Measurements from ENCODE around the gene EXOC7.

EXOC7 gene

DNA sequence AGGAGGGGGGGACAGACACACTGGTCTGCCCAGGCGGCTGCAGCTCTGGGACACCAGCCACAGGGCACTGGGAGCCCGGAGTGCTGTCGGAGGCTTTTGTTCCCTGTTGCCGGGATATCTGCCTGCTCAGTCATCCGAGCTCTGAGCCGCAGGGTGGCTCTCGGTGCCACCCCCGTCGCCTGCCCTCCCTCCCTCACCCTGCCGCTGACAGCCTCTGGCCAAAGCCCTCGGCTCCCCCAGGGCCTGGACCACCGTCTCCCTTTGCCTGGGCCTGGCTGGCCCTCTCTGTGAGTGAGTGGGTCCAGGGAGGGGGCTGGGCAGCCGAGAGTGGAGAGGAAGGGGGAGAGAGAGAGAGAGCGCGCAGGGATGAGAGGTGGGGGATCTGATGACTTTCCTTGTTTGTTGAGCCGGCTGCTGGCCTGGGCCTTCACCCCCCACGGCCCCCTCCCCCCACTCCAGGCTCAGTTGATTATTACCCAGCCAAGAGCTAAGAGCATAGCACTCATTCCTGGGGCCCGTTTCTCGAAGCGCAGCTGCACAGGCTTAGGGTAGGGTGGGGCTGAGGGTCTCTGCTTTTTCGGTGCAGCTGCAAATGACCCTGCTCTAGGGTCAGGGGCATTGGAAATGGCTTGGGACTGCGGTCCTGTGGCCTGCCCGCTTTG, 34.8 kb upstream of the EXOC7 start:
- DNase-seq = no peak

GRCh38 chr17:76137351-76138233, 34.0 kb upstream of the EXOC7 start:
- no peak for DNase-seq

DNA sequence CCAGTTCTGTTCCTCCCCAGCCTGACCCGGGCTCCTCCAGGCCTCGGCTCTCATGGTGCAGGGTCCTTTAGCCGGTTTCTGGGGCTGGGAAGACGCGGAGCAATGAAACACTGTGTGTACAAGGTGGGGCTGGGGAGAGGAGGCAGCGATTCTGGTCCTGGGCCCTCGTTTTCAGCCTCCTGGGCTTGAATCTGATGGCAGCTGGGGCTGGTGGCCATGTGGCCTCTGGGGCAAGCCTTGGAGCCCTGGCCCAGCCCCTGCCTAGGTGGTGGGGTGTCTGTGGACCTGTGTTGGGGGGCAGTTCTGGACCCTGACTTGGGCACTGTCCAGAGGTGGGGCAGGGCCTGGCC, 33.4 kb upstream of the EXOC7 start:
- DNase-seq = no peak

DNA sequence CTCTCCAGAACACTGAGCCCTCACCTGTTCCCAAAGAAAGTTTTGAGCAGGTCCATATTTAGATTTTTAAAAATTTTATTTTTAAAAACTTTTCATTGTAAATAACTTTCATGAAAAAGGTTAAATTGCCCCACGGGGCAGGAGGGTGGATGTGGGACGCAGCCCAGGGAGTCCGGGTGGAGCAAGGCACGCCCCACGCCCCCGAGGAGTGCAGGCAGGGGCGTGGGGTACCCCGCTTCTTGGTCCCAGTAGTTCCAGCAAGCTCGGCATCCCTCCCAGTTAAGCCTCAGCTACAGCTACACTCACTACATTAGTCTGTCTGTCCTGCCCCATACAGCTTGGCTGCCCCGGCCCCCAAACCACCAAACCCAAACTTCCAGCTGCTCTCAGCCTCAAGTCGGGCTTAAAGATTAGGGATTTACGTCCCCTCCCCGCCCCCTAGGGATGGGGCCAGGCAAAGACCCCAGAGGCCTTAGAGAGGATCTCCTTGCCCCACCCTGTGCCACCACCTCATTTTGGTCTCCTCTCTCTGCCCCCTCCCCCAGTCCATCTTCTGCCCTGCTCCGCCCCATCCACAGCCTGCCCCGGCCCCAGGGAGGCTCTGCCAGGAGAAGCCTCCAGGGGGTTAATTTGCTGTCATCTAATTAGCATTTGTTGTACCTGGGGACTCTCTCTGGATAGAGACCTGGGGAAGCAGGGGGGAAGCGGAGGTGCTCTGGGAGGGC, 32.9 kb upstream of the EXOC7 start:
- no peak for DNase-seq

GRCh38 chr17:76135810-76136188, 32.2 kb upstream of the EXOC7 start:
- DNase-seq = no peak

DNA sequence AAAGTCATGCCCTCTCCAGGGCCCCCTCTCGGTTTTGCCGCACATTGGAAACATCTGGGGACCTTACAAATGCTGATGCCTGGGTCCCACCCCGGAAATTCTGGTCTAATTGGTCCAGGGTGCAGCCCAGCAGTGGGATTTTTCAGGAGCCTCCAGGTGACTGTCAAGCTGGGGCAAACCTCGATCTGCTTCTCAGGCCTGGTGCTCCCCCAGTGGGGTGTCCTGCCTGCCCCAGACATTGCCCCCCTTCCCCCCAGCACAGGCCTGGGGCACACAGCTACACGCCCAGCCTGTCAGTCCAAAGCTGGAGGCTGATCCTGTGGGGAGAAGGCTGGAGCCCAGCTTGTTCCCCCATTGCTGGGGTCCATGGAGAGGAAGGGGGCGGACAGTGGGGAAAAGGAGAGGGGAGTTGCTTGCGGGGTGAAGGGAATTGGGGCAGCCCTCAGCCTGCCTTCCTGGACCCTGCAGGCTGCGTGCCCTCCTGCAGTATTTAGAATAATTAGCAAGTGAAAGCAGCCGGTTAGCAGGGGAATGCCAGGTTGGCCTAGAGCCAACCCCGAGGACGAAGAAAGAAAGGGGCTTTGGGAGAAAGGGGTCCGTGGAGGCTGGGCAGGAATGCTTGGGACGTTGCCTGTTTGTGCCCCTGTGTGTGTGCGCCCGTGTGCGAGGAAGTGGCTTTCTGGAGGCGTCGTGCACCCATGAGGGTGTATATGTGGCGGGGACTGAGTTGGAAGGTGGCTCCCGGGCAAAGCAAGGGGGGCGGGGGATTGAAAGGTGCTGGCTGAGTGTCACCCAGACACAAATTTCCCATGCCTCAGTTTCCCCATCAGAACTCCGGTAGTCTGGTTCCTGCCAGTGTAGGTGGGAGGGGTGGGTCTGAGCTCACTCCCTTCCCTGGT, 31.6 kb upstream of the EXOC7 start:
- DNase-seq = no peak

- no peak for DNase-seq
Observed at GRCh38 chr17:76132574-76133338, 29.2 kb upstream of the EXOC7 start.

GRCh38 chr17:76131692-76132573, 28.3 kb upstream of the EXOC7 start:
- DNase-seq = no peak

DNA sequence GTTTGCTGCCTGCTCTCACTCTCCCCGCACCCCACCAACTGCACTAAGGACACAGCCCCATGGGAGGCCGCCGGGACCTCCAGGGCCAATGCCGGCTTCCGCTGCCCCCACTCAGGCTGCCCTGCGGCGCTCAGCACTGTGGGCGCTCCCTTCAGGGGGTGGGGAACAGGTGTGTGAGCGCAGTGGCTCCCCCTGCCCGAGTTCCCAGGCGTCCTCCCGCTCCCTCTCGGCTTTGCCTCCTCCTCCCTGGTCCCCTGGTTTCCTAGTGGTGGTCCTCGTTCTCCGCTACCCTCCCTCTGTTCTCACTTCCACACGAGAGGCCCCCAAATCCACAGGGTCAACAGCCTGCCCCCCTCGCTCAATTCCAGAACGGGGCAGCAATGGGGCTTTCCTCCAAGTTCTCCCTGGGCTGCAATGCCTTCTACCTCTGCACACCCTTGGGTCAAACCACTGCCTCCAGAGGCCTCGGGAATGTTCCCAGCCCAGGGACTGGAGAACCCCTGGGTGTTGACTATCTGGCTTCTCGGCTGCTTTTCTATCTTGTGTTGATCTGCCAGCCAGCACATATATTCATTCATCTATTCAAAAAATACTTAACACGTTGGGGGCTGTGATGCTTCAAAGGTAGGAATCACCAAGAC, 27.6 kb upstream of the EXOC7 start:
- DNase-seq = no peak

DNA sequence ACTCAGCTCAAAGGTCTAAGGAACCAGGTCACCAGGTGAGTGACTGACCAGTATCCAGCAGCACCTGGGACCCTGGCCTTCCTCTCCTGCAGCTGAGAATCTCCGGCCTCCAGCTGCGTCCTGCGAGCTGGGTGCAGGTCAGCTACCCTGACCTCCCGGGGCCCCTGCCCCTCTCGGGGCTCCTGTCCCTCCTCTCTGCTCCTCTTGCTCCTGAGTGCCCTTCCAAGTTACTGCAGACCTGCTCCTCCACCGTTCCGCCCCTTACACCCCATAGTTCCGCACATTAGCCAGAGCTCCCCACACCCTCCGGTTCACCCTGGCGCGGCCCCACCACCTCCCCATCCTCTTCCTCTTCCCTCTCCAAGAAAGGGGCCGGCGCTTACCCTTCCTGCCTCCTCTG, 26.9 kb upstream of the EXOC7 start:
- no peak for DNase-seq

- no peak for DNase-seq
Observed at GRCh38 chr17:76125922-76126321, 22.3 kb upstream of the EXOC7 start.

DNA sequence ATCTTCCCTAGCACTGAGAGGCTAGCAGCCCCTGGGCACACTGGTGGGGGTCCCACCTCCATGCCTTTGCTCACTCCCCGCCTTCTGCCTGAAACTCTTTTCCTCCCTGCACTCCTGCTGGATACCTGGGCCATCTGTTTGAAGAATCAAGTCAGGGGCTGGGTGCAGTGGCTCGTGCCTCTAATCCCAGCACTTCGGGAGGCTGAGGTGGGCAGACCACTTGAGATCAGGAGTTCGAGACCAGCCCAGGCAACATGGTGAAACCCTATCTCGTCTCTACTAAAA, 21.7 kb upstream of the EXOC7 start:
- DNase-seq = no peak

GRCh38 chr17:76124582-76125390, 21.2 kb upstream of the EXOC7 start:
- DNase-seq = no peak

GRCh38 chr17:76123749-76124581, 20.4 kb upstream of the EXOC7 start:
- DNase-seq = no peak

- DNase-seq = no peak
Observed at GRCh38 chr17:76123191-76123499, 19.6 kb upstream of the EXOC7 start.

- DNase-seq = no peak
Observed at GRCh38 chr17:76122431-76123190, 19.0 kb upstream of the EXOC7 start.

DNA sequence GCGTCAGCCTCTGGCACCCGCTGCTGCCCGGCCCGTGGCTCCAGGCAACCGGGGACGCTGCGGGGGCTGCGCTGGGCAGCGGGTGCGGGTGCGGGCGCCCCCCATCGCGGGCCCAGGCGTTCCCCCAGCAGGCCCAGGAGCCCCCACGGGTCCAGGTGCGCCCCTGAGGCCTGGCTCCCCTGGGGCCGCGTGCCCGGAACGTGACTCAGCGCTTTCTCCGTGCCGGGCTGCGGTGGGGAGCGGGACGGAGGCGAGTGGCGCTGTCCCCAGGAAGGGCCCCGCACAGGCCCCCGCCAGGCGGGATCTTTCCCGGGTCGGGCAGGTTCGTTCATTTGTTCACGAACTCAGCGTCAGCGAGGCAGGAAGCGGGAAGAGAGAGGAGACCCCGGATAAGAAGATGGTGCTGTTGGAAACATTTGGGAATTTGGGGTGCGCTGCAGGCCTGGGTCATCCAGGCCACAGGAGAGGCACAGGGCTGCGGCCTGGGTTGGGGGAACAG, 18.4 kb upstream of the EXOC7 start:
- no peak for DNase-seq

- DNase-seq = no peak
Observed at GRCh38 chr17:76120658-76121008, 17.0 kb upstream of the EXOC7 start.

Data from amniotic stem cell (primary cell).